IPS-20b (cell line): ENCODE results near the gene KBTBD6.
"Not testable (repeated sequence)": the region's sequence is repeated elsewhere in the genome, so short reads cannot be mapped to it uniquely, and the experiment has no call there.

Experiments
- H3K27ac ChIP-seq: one replicate; pipeline ENCODE4 v1.5.1; 2013; ENCODE audit warnings: low read length
- H3K27me3 ChIP-seq: 2 replicates; pipeline ENCODE4 v1.6.1; 2013; ENCODE audit warnings: mild to moderate bottlenecking, low read length, inconsistent platforms; ENCODE audit not compliant: insufficient read depth
- H3K36me3 ChIP-seq: 2 replicates; pipeline ENCODE4 v1.6.1; 2013; ENCODE audit warnings: low read depth, mild to moderate bottlenecking, inconsistent platforms, low read length, moderate library complexity; ENCODE audit not compliant: insufficient read depth
- H3K4me1 ChIP-seq: 2 replicates; pipeline ENCODE4 v1.6.1; 2013; ENCODE audit warnings: mild to moderate bottlenecking, control low read depth, inconsistent platforms, low read length, moderate library complexity; ENCODE audit not compliant: insufficient read depth
- H3K4me3 ChIP-seq: 2 replicates; pipeline ENCODE4 v1.5.1; 2013; ENCODE audit warnings: mild to moderate bottlenecking, low read length, inconsistent platforms
- H3K9ac ChIP-seq: 2 replicates; pipeline ENCODE4 v1.6.1; 2013; ENCODE audit warnings: low read depth, mild to moderate bottlenecking, inconsistent platforms, low read length, moderate library complexity
- H3K9me3 ChIP-seq: 2 replicates; pipeline ENCODE4 v1.6.1; 2013; ENCODE audit warnings: mild to moderate bottlenecking, low read depth, low read length, inconsistent platforms; ENCODE audit not compliant: insufficient read depth

The KBTBD6 gene

DNA sequence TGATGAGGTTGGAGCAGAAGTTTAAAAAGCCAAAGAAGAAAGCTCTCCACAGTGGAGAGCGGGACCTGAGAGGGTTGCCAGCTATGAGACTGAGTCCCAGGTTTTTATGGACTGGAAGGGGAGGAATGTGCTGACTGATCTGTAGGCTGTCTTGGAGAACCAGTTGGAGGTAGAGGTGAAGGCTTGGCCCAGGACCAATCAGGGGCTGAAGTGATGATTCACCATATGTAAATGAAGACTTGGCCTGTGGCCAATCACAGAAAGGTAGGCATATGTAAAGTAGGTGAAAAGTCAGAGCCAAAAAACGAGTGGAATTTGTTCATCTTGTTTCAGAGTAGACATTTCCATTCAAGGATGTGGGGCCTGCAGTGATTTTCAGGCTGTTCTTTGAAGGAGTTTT, 17.5 kb upstream of the KBTBD6 start:
- Histone ChIP-seq H3K27ac (no peak overlapping the region), H3K4me1 (no peaks in the 10 kb centered on the region), H3K9ac (no peak overlapping the region), H3K9me3 (peaks cover 53% of the 10 kb centered on the region), H3K36me3 (peaks cover 12% of the 10 kb centered on the region; the same call in 1 of the 2 replicates), H3K27me3 (no peaks in the 10 kb centered on the region), H3K4me3 (no peak overlapping the region)

DNA sequence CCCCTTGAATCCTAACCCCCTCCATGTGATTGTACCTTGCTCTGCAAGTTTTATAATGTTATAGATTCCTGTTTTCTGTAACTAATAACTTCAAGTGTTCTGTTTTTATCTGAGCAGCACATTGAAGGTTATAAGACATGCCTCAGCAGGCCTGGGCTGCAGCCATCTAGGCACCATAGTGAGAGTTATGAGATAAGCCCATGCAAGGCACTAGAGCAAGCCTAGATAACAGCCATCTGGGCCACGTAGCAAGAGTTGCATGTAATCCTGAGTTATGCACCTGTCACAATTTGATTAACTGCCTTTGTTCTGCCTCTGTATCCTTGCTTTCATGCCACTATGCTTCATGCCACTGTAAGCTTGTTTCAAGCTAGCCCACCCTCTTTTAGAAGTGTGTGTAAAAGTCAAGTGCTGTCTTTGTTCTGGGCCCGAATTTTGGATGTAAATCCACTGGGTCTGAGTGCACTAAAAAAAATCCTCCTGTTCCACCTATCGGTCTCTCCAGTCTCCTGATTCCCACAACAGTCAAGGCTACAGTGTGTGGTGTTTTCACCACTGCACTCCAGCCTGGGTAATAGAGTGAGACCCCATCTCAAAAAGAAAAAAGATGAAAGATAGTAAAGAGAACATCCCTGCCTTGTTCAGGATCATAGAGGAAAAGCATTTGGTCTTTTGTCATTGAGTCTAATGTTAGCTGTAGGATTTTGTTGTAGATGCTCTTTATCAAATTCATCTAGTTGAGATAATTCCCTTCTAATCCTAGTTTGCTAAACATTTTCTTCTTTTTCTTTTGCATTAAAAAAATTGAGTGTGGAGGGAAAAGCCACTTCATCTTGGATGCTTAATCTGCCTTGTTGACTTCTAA, 16.0 kb upstream of the KBTBD6 start:
- no peak overlapping the region for H3K27ac ChIP-seq
- no peak overlapping the region for H3K4me3 ChIP-seq
- H3K9ac ChIP-seq, result no peak overlapping the region
- H3K4me1 ChIP-seq, result no peaks in the 10 kb centered on the region
- H3K27me3 ChIP-seq, result no peaks in the 10 kb centered on the region
- peaks cover 12% of the 10 kb centered on the region; the same call in 1 of the 2 replicates for H3K36me3 ChIP-seq
- peaks cover 53% of the 10 kb centered on the region for H3K9me3 ChIP-seq

DNA sequence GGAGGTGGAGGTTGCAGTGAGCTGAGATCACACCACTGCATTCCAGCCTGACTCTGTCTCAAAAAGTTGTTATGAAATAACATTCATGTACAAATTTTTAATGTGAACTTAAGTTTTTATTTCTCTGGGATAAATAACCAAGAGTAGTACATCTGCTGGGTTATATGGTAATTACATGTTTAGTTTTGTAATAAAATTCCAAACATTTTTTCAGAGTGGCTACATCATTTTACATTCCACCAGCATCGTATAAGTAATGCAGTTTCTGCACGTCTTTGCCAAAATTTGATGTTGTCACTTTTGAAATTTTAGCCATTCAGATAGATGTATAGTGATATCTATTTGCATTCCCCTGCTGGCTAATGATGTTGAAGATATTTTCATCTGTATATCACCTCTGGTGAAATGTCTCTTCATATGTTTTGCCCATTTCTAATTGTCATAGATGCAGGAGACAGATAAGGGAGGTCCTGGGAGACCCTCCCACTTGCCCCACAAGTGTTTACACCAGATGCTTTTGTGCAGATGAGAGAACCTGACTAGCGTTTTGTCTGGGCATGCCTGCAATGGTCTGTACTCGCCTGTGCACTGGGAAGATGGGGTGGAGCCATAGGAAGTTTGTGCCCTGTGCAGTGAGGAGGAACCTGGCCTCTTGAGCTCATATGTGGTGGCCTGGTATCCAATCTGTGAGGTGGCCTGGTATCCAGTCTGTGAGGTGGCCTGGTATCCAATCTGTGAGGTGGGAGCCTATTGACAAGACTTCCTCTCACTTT, 12.7 kb upstream of the KBTBD6 start:
- Histone ChIP-seq H3K9me3 (peaks cover 30% of the 10 kb centered on the region), H3K36me3 (peaks cover 12% of the 10 kb centered on the region; the same call in 1 of the 2 replicates), H3K27me3 (no peaks in the 10 kb centered on the region), H3K4me1 (peaks cover 3% of the 10 kb centered on the region; the same call in 1 of the 2 replicates), H3K4me3 (no peak overlapping the region), H3K27ac (no peak overlapping the region), H3K9ac (no peak overlapping the region)

DNA sequence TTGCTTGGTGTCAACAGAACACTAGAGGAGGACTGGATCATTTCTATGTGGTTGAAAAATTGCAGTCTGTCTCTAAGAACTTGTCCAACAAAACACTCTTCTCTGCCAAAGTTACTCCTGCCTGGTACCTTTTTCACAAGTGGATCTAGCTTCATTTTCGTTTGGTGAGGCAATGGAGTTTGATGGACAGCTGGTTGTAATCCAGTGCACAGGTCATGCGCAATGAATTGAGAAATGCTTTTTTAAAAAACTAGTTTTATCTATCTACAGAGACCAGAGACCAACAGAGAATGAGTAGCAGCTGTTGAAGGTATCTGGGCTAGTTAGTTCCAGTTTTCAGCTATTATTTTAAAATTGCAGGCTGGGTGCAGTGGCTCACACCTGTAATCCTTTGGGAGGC, 12.0 kb upstream of the KBTBD6 start:
- Histone ChIP-seq H3K4me3 (no peak overlapping the region), H3K4me1 (peaks cover 3% of the 10 kb centered on the region; the same call in 1 of the 2 replicates), H3K9me3 (peaks cover 23% of the 10 kb centered on the region), H3K27me3 (no peaks in the 10 kb centered on the region), H3K27ac (no peak overlapping the region), H3K36me3 (peaks cover 12% of the 10 kb centered on the region; the same call in 1 of the 2 replicates), H3K9ac (no peak overlapping the region)

DNA sequence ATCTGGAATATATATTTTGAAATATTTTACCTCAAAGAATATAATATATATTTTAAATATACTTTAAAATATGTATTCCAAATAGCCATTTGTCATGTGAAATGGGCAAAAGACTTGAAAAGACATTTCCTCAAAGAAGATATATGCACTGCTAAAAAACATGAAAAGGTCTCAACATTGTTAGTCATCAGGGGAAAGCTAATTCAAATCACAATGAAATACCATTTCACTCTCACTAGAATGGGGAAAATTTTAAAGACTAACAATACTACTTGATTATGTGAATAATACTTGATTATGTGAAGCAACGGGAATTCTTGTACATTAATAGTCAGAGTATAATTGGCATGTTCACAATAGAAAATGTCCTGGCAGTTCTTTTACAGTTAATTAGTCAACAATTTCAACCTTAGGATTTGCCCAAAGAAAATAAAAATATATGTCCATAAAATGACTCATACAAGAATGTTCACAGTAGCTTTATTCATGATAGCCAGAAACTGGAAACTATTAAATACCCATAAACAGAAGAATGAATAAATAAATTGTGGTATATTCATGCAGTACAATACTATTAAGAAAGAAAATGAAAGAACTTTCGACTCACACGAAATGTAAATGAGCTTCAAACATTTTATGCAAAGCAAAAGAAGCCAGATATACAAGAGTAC, 6.8 kb upstream of the KBTBD6 start:
- H3K9me3 ChIP-seq, result no peaks in the 10 kb centered on the region
- H3K27ac ChIP-seq, result no peak overlapping the region
- H3K9ac ChIP-seq, result no peak overlapping the region
- no peaks in the 10 kb centered on the region for H3K36me3 ChIP-seq
- no peaks in the 10 kb centered on the region for H3K27me3 ChIP-seq
- no peak overlapping the region for H3K4me3 ChIP-seq
- H3K4me1 ChIP-seq, result peaks cover 3% of the 10 kb centered on the region; the same call in 1 of the 2 replicates

DNA sequence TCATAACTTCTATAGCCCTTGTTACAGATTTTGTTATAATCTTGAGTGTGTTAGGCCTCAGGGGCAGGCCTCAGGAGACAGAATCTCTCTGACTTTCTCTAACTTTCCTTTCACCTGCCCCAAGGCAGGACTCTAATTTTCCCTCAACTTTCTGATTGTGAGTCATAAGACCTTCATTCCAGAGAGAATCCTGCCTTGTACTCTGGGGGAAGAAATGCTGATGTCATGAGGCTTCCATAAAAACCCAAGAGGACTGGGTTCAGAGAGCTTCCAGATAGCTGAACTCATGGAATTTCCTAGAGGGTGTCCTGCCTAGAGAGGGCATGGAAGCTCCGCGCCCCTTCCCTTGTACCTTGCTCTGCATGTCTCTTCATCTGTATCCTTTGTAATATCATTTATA, 5.3 kb upstream of the KBTBD6 start:
- no peaks in the 10 kb centered on the region for H3K36me3 ChIP-seq
- H3K27ac ChIP-seq, result no peak overlapping the region
- peaks cover 7% of the 10 kb centered on the region; the same call in 1 of the 2 replicates for H3K4me1 ChIP-seq
- no peaks in the 10 kb centered on the region for H3K27me3 ChIP-seq
- no peaks in the 10 kb centered on the region for H3K9me3 ChIP-seq
- H3K4me3 ChIP-seq, result no peak overlapping the region
- no peak overlapping the region for H3K9ac ChIP-seq

DNA sequence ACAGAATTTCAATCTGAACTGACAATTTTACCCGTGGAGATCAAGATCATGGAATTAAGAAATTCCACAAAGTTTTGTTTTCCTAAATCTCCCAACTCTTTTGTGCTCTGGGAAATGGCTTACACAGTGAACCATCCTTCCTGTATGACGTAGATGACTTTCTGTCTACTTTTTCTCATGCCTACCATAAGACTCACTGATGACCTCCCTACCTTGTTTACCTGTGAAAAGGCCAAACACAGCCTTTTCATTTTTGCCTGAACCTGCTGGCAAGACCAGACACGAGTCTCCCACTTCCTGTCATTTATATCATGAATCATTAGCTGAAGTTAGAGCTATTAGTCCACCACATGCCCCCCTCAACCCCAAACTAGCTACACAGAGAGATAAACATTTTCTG, 4.6 kb upstream of the KBTBD6 start:
- no peaks in the 10 kb centered on the region for H3K36me3 ChIP-seq
- no peak overlapping the region for H3K4me3 ChIP-seq
- H3K27ac ChIP-seq, result no peak overlapping the region

DNA sequence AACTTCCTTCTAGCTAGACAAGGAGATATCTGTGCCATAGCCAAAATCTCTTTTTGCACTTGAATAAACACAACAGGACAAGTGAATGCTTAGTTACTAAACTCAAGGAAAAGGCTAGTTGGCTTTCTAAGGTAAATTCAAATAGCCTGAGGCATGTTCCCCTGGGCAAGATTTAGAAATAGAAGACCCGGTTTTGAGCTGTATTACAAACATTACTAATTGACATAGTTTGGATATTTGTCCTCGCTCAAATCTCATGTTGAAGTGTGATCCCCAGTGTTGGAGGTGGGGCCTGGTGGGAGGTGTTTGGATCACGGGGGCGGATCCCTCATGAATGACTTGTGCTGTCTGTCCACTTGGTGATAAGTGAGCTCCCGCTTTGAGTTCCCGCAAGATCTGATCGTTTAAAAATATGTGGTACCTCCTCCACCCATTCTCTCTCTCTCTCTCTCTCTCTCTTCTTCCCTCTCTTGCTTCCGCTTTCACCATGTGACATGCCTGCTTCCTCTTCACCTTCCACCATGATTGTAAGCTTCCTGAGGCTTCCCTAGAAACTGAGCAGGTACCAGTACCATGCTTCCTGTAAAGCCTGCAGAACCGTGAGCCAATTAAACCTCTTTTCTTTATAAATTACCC, 3.9 kb upstream of the KBTBD6 start:
- Histone ChIP-seq H3K9me3 (no peaks in the 10 kb centered on the region), H3K4me3 (no peak overlapping the region), H3K4me1 (0 out of 2 replicates have a peak, but pooled peaks cover 4% of the 10 kb centered on the region), H3K27me3 (no peaks in the 10 kb centered on the region), H3K27ac (no peak overlapping the region), H3K36me3 (no peaks in the 10 kb centered on the region), H3K9ac (no peak overlapping the region)

More for the DNA sequence above, 4.6 kb upstream of the KBTBD6 start:
- H3K27me3 ChIP-seq, result no peaks in the 10 kb centered on the region
- H3K9me3 ChIP-seq, result no peaks in the 10 kb centered on the region
- no peak overlapping the region for H3K9ac ChIP-seq
- H3K4me1 ChIP-seq, result peaks cover 6% of the 10 kb centered on the region; the same call in 1 of the 2 replicates

DNA sequence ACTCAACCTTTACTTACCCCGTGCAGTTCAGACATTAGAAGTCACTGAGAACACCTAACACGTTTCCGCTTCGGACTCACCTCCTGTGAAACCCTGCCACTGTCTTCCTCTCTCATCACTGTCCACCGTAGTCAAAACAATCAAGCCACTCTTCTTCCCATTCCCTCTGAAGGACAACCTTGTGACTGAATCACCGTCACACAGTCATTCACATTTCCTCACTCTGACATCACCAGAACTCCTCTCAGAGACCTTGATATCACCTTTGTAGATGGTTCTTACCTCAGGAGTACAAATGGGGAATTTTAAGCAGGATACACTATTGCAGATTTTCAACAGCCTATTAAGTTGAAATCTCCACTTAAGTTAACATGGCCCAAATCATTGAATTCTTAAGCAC, 1.3 kb upstream of the KBTBD6 start:
- Histone ChIP-seq H3K27ac (no peak overlapping the region), H3K36me3 (peaks cover 8% of the 10 kb centered on the region; the same call in 1 of the 2 replicates), H3K9me3 (no peaks in the 10 kb centered on the region), H3K4me3 (peak overlapping the region; percentile 81), H3K4me1 (peaks cover 15% of the 10 kb centered on the region), H3K9ac (no peak overlapping the region), H3K27me3 (no peaks in the 10 kb centered on the region)

DNA sequence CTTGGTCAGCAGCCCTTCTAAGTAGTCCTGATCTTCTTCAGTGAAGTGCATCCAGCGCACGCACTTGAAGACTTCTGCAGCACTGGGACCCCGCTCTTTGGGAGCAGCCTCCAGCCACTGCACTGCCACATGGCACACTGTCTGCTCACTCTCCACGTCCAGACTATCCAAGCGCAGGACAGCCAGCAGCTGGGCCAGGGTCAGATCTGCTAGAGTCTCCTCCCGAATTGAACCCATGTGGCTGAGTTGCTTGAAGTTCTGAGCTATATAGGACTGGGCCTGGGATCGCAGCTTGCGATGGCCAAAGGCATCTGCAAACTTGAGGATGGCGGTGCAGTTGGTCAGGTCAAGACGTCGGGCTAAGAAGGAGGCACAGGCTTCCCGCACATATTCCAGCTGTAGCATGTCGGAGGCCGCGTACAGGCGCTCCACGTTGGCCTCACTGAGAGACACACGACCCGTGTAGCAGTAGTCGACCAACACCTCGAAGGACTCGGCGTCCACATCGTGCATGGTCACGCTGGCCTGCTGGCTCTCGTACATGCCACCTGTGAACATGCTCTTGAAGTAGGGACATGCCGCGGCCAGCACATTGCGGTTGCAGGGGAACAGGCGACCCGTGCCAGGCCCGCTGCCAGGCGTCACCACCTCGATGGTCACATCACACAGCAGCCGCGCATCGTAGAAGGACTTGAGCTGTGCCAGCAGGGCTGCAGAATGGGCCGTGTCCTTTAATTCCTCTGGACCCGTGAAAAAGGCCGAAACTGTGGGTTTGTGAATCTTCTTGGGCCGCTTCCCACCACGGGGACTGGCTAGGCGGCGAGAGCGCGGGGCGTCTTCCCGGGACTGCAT, 716 bp downstream of the KBTBD6 start:
- not testable (repeated sequence) for H3K9me3 ChIP-seq, H3K27me3 ChIP-seq, H3K27ac ChIP-seq
- H3K4me1 ChIP-seq, result peaks cover 15% of the 10 kb centered on the region
- H3K4me3 ChIP-seq, result peak overlapping the region; percentile 81
- peaks cover 13% of the 10 kb centered on the region; the same call in 1 of the 2 replicates for H3K36me3 ChIP-seq
- peak overlapping the region; percentile 80 for H3K9ac ChIP-seq
